ENCODE data around the gene TEX38. TPM values are rescaled to one million over a fixed set of nuclear protein-coding genes. Genes with fewer than 3 reads are reported as not detected.

Gene TEX38
- total RNA-seq = not detected

DNA sequence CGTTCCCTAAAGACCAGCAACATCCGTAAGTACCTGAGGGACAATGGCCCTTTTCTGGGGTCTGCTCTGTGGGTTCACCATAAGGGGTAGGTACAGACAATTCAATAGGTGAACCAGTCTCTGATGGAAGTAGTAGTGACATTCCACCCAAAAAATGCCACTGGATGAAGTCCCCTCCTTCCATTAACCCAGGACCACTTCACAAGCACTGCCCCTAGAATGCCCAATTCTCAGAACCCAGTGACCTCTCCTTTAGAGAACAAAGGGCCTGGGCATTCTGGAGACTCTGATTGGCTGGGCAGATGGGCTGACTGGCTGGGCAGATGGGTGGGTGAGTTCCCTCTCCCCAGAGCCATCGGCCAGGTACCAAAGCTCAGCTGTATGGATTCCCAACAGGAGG, at the start of gene TEX38:
Gene TEX38 (plus strand): TSS at position 301 of the 400 bp plus-strand sequence. CDS start 81 bp downstream, at position 382.
- no peak within 1 kb of the TSS for H3K4me3 ChIP-seq
- H3K27ac ChIP-seq = no peak within 1 kb of the TSS
- no peak for ATAC-seq (ENCODE audit: insufficient number of reproducible peaks, low FRiP score, low read depth)
- H3K36me3 ChIP-seq = no peaks in the 10 kb centered on the region
- H3K4me1 ChIP-seq (ENCODE audit: control insufficient read depth in 1 of 2, low read depth in 2 of 2) = peaks cover 10% of the 10 kb centered on the region in 2 donors
- no peaks in the 10 kb centered on the region for H3K9me3 ChIP-seq
- no peak for DNase-seq (ENCODE audit: low spot score)
- TF ChIP-seq, protein P1, sequence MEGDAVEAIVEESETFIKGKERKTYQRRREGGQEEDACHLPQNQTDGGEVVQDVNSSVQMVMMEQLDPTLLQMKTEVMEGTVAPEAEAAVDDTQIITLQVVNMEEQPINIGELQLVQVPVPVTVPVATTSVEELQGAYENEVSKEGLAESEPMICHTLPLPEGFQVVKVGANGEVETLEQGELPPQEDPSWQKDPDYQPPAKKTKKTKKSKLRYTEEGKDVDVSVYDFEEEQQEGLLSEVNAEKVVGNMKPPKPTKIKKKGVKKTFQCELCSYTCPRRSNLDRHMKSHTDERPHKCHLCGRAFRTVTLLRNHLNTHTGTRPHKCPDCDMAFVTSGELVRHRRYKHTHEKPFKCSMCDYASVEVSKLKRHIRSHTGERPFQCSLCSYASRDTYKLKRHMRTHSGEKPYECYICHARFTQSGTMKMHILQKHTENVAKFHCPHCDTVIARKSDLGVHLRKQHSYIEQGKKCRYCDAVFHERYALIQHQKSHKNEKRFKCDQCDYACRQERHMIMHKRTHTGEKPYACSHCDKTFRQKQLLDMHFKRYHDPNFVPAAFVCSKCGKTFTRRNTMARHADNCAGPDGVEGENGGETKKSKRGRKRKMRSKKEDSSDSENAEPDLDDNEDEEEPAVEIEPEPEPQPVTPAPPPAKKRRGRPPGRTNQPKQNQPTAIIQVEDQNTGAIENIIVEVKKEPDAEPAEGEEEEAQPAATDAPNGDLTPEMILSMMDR (IDR thresholded peaks at IDR 0.05) = no peak
- H3K27me3 ChIP-seq (replicated peaks; ENCODE audit: insufficient read depth) = no peaks in the 10 kb centered on the region

DNA sequence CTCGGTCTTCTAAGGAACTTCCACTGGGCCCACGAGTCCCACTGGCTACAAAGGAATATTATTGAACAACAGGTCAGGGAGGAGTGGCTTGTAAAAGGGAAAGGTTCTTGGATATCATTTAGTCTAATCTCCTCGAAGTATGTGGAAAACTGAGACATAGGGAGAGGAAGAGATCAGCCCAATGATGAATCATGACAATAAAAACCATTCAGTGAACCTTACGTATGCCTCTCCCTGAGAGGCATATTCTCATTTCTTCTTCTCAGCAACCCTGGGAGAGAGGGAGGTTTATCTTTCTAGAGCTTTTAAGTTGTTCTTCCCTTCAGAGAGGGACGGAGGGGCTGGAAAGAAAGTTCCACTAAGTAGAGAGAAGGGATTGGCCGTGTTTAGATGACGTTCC, 49.7 kb upstream of the TEX38 start:
- TF ChIP-seq, protein P1 (IDR thresholded peaks at IDR 0.05) = no peak
- ATAC-seq (ENCODE audit: insufficient number of reproducible peaks, low FRiP score, low read depth) = no peak
- Histone ChIP-seq H3K4me1 (ENCODE audit: control insufficient read depth in 1 of 2, low read depth in 2 of 2) (peaks cover 0 to 6% of the 10 kb centered on the region in 2 donors), H3K27ac (no peak overlapping the region), H3K9me3 (no peaks in the 10 kb centered on the region), H3K36me3 (no peaks in the 10 kb centered on the region), H3K27me3 (replicated peaks; ENCODE audit: insufficient read depth) (no peaks in the 10 kb centered on the region), H3K4me3 (no peak overlapping the region)
- DNase-seq (ENCODE audit: low spot score) = no peak

DNA sequence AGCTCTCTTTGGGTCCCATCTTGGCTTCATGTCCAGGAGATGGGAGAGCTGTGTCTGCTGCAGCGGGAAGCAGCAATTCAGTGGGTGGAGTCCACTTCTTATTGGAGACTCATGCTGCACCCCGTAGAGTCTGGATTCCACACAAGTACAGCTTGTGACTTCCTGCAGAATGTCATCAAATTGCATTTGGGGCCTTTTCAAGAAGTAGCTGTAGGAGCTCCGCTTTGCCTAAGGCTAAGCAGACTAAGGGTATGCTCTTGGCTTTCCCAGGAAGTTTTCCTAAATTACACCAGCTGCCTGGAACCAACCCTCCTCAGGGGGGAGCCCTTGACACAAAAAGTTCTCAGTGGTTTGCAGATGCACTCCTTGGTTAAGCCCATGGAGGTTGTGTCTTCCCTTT, 49.3 kb upstream of the TEX38 start:
- ATAC-seq (ENCODE audit: insufficient number of reproducible peaks, low FRiP score, low read depth) (no peak), DNase-seq (ENCODE audit: low spot score) (no peak)
- H3K4me3 ChIP-seq = no peak overlapping the region
- no peaks in the 10 kb centered on the region for H3K27me3 ChIP-seq (replicated peaks; ENCODE audit: insufficient read depth)
- H3K27ac ChIP-seq = no peak overlapping the region
- peaks cover 0 to 6% of the 10 kb centered on the region in 2 donors for H3K4me1 ChIP-seq (ENCODE audit: control insufficient read depth in 1 of 2, low read depth in 2 of 2)
- no peaks in the 10 kb centered on the region for H3K36me3 ChIP-seq
- no peaks in the 10 kb centered on the region for H3K9me3 ChIP-seq
- TF ChIP-seq, protein P1 (IDR thresholded peaks at IDR 0.05) = peak; percentile 21

DNA sequence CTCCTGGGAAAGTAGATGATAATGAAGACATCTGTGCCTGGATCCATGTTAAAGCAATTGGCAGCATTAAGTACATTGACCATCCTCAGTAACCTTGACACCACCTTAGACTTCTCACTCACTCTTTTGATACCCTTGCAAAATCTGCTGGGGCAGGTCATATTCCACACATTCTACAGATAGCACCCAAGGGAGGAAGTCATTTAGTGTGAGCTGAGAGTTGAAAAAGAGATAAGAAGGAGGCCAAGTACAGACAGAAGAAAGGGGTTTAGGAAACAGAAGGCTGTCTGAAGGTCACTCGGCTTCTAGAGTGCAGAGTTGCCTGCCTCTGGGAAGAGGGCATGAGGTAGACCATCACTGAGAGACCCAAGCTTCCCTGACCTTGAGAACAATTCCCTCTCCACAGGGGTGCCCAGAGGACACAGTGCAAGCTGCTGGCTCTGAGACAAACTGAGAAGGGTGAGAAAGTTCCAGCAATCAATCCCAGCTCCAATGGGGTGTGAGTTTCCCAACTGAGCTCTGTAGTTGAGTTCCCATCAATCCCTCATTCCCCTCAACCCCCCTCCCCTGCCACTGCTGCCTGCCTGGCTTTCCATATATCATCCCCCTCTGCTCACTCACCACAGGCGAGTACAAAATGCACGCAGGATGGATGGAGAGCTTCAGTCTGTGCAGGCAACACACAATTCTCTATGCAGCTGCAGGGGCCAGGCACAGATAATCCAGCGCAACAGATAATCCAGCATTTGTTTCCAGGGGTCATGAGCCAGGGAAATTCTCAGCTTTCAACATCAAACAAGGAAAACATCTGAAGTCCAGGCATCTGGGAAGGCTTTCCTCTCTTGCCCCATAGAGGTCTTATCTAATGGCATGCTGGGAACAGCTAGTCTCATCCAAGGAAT, 47.7 kb upstream of the TEX38 start:
- DNase-seq (ENCODE audit: low spot score) (no peak), ATAC-seq (ENCODE audit: insufficient number of reproducible peaks, low FRiP score, low read depth) (no peak)
- TF ChIP-seq, protein P1 (IDR thresholded peaks at IDR 0.05) = no peak

DNA sequence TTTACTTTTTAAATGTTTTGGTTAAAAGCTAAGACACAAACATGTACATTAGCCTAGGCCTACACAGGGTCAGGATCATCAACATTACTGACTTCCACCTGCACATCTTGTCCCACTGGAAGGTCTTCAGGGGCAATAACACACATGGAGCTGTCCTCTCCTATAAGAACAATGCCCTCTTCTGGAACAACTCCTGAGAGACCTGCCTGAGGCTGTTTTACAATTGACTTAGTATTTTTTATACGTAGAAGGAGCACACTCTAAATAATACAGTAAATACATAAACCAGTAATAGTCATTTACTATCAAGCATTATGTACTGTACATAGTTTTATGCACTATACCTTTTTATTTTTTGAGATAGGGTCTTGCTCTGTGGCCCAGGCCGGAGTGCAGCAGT, 40.9 kb upstream of the TEX38 start:
- H3K36me3 ChIP-seq = peaks cover 28% of the 10 kb centered on the region

More for the DNA sequence above, 47.7 kb upstream of the TEX38 start:
- no peak overlapping the region for H3K4me3 ChIP-seq
- peaks cover 0 to 6% of the 10 kb centered on the region in 2 donors for H3K4me1 ChIP-seq (ENCODE audit: control insufficient read depth in 1 of 2, low read depth in 2 of 2)
- no peak overlapping the region for H3K27ac ChIP-seq
- no peaks in the 10 kb centered on the region for H3K27me3 ChIP-seq (replicated peaks; ENCODE audit: insufficient read depth)
- no peaks in the 10 kb centered on the region for H3K9me3 ChIP-seq
- H3K36me3 ChIP-seq = no peaks in the 10 kb centered on the region

More for the DNA sequence above, 40.9 kb upstream of the TEX38 start:
- Histone ChIP-seq H3K27me3 (replicated peaks; ENCODE audit: insufficient read depth) (no peaks in the 10 kb centered on the region), H3K4me3 (no peak overlapping the region), H3K9me3 (no peaks in the 10 kb centered on the region), H3K27ac (no peak overlapping the region), H3K4me1 (ENCODE audit: control insufficient read depth in 1 of 2, low read depth in 2 of 2) (no peaks in the 10 kb centered on the region)
- TF ChIP-seq, protein P1 (IDR thresholded peaks at IDR 0.05) = no peak
- ATAC-seq (ENCODE audit: insufficient number of reproducible peaks, low FRiP score, low read depth) (no peak), DNase-seq (ENCODE audit: low spot score) (no peak)

Measured in thoracic aorta (tissue), 2 donors.